GM18867 (cell line): ENCODE results near the gene RYR1.
"Not testable (repeated sequence)": the region's sequence is repeated elsewhere in the genome, so short reads cannot be mapped to it uniquely, and the experiment has no call there.

Experiments
- ATAC-seq: cut with Tn5 transposase; IDR thresholded peaks from one replicate; pipeline ENCODE4 v1.9.1; 2021; ENCODE audit warnings: mild to moderate bottlenecking, moderate library complexity; ENCODE audit not compliant: unreplicated experiment

RYR1 gene

GRCh38 chr19:38455031-38455430 is 21.5 kb downstream of the RYR1 start:
- ATAC-seq: no peak

DNA sequence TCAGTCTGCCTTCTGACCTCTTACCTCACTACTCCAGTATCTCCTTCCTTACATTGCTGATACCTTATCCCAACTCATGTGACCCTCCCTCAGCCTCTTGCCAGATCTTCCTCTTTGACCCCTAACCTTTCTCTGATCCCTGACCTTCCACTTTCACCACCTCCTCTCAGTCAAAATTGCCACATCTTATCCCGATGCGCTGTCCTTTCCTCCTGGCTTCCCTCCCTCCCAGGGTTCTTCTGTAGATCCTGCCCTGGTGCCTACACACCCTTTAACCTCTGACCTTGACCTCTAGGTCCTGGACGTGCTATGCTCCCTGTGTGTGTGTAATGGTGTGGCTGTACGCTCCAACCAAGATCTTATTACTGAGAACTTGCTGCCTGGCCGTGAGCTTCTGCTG is 23.7 kb downstream of the RYR1 start:
- ATAC-seq: no peak

- no peak for ATAC-seq
Measured at GRCh38 chr19:38457690-38458405, 24.4 kb downstream of the RYR1 start.

DNA sequence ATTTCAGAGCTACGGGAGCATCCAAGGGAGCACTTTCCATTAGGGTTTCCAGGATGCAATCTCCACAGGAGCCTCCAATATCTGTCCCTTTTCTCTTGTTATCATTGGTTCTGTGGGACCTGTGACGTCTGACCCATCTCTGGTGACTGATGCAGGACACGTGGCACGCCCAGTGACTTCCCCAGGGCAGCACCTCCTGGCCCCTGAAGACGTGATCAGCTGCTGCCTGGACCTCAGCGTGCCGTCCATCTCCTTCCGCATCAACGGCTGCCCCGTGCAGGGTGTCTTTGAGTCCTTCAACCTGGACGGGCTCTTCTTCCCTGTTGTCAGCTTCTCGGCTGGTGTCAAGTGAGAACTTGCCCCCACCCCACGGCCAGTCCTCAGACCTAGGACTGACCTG is 25.5 kb downstream of the RYR1 start:
- no peak for ATAC-seq

- no peak for ATAC-seq
Measured at GRCh38 chr19:38463365-38463764, 29.9 kb downstream of the RYR1 start.

DNA sequence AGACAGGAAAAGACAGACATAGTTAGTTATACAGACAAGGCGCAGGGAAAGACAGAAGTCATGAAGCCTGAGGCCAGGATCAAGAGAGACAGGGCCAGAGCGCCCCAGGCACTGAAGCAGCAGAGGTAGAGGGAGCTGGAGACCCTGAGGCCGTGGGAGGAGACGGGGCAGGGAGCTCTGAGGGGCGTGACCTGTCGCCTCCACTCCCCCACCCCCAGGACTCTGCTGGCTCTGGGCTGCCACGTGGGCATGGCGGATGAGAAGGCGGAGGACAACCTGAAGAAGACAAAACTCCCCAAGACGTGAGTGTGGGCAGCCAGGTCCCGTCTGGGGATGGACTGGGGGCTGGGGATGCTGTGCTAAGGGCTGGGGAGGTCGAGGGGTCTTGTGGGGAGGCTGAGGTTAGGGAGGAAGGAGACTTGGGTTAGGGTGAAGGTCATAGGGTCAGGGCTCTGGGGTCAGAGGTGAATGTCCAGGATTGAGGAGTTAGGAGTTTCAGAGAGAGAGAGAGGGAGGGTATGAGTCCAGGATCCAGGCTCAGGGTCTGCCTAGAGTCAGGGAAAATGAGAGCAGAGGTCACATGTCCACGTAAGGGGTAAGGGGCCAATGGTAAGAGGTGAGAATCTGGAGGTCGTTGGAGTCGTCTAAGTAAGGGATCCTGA is 31.1 kb downstream of the RYR1 start:
- no peak for ATAC-seq

GRCh38 chr19:38466050-38466449 is 32.6 kb downstream of the RYR1 start:
- no peak for ATAC-seq

DNA sequence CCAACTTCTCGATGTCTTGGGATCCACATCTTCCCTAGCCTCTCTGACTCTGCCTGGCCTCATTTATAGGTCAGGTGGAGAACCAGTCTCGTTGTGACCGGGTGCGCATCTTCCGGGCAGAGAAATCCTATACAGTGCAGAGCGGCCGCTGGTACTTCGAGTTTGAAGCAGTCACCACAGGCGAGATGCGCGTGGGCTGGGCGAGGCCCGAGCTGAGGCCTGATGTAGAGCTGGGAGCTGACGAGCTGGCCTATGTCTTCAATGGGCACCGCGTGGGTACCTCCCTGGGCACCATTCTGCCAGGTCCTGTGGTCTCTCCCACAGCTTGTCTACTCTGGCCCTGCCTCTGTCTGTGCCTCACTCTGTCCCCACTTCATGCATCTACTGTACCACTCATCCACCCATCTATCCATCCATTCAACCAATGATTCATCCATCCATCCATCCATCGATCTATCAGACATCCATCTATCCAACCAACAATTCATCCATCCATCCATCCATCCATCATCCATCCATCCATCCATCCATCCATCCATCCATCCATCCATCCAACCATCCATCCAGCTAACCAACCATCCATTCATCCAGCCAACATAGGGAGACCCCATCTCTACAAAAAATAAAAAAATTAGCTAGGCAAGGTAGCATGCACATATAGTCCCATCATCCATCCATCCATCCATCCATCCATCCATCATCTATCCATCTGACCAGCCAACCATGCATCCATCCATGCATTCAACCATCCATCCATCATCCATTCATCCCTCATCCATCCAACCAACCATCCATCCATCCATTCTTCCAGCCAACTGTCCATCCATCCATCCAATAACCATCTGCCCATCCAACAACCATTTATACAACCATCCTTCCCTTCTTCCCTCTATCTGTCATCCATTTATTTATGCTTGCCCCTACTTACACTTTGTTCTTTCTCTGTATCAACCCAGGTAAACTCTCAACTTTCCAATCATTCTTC is 34.3 kb downstream of the RYR1 start:
- ATAC-seq: no peak

GRCh38 chr19:38469151-38469550 is 35.7 kb downstream of the RYR1 start:
- no peak for ATAC-seq

DNA sequence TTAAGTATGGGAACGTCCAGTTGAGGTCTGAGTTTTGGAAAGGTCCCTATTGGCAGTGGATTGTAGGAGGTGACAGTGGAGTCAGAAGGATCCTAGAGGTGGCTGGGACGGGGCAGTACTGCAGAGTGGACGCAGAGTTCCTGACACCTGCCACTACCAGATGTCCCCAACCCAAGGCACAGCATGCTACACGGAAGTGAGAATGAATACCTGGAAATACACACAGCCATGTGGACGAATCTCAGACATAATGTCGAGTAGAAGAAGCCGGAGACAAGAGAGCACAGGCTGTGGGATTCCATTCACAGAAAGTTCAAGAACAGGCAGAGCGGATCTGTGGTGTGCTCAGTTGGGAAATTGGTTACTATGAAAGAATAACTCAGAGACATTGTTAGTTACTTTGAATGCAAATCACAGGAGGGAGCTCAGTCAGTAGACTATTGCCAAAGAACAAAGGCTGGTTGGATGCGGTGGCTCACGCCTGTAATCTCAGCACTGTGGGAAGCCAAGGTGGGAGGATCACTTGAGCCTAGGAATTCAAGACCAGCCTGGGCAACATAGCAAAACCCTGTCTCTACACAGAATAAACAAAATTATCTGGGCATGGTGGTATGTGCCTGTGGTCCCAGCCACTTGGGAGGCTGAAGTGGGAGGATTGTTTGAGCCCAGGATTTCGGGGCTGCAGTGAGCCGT is 37.4 kb downstream of the RYR1 start:
- ATAC-seq: no peak

DNA sequence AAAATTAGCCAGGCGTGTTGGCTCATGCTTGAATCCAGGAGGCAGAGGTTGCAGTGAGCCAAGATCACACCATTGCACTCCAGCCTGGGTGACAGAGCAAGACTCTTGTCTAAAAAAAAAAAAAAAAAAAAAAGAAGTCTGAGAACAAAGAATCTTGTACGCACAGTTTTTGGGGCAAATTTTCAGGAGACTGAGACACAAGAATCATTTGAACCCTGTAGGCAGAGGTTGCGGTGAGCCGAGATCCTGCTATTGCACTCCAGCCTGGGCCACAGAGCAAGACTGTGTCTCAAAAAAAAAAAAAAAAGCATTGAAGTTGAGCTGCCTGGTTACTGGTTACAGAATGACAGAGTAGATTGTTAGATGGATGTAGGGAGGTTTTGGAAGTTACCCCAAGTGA is 39.2 kb downstream of the RYR1 start:
- ATAC-seq: not testable (repeated sequence)

GRCh38 chr19:38473201-38473600 is 39.7 kb downstream of the RYR1 start:
- ATAC-seq: no peak

DNA sequence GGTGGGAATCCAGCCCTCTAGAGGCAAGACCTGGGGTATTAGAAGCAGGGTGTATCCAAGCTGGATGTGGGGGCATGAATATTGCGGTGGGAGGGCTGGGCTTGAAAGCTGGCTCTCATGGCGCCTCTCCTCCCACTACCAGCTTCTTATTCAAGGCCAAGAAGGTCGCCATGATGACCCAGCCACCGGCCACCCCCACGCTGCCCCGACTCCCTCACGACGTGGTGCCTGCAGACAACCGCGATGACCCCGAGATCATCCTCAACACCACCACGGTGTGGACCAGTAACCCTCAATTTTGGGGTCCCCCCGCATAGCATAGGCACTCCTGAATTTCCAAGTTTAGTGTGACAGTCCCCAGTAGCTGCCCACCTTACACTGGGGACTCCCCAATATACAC is 41.7 kb downstream of the RYR1 start:
- ATAC-seq: no peak

DNA sequence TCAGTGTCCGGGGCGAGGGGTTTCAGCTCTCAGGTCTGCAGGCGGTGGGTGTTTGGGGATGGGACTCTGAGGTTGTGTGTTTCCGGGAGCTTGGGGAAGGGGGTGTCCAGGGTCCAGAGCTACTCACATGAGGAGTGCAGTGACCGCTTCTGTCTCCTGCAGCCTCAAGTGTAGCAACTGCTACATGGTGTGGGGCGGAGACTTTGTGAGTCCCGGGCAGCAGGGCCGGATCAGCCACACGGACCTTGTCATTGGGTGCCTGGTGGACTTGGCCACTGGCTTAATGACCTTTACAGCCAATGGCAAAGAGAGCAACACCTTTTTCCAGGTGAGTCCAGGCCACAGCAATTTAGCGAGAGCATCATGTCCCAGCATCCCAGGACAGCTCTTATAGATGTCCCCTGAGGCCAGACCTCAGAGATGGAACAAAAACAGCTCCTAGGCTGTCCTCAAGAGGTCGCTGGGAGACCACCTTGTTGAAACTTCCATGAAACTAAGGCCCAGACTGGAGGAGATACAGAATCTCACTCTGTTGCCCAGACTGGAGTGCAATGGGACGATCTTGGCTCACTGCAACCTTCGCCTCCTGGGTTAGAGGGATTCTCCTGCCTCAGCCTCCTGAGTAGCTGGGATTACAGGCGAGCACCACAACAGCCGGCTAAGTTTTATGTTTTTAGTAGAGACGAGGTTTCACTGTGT is 44.9 kb downstream of the RYR1 start:
- ATAC-seq: no peak

DNA sequence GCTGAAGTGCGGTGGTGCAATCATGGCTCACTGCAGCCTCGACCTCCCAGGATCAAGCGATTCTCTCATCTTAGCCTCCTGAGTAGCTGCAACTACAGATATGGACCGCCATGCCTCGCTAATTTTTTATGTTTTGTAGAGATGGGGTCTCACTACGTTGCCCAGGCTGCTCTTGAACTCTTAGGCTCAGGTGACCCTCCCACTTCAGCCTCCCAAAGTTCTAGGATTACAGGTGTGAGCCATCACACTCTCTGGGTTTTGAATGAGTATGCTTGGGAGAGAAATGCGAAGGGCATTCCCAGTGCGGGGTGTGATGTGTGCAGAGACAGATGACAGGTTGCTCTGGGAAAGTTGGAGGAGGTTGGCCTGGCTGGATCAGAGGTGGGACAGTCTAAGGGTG is 49.0 kb downstream of the RYR1 start:
- no peak for ATAC-seq

- no peak for ATAC-seq
Measured at GRCh38 chr19:38483016-38483630, 49.6 kb downstream of the RYR1 start.

- no peak for ATAC-seq
Measured at GRCh38 chr19:38484747-38485146, 51.3 kb downstream of the RYR1 start.

DNA sequence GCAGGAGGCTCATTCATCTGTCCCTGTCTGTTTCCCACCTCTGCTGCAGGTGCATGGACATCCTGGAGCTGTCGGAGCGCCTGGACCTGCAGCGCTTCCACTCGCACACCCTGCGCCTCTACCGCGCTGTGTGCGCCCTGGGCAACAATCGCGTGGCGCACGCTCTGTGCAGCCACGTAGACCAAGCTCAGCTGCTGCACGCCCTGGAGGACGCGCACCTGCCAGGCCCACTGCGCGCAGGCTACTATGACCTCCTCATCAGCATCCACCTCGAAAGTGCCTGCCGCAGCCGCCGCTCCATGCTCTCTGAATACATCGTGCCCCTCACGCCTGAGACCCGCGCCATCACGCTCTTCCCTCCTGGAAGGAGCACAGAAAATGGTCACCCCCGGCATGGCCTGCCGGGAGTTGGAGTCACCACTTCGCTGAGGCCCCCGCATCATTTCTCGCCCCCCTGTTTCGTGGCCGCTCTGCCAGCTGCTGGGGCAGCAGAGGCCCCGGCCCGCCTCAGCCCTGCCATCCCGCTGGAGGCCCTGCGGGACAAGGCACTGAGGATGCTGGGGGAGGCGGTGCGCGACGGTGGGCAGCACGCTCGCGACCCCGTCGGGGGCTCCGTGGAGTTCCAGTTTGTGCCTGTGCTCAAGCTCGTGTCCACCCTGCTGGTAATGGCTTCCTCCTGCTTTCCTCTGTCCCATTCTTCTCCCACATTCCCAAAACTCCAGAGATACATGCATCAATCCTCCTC is 52.2 kb downstream of the RYR1 start:
- no peak for ATAC-seq

DNA sequence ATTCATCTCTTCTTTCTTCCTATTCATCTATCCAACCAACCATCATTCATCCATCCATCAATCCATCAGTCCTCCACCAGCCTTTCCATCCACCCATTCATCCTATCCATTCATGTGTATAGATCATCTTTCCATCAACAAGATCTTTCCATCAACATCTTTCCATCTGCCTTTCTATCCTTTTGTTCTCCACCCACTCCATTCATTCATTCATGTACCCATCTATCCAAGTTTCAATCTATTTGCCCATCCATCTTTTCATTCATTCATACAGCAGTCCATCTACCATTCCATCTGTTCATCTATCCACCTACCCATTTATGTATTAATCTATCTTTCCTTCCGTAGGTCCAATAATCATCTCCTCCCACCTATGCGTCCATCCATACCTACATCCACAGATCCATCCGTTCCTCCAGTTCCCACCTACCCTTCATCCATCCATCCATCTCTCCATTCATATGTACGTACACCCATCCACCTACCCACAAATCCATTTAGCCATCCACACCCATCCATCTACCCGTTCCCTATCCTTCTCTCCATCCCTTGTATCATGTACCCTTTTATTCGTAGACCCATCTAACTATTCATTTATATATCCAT is 53.3 kb downstream of the RYR1 start:
- no peak for ATAC-seq
